Tibial nerve (tissue), 4 donors: ENCODE data around the gene CDK15.

ENCODE experiments used
- EP300 ChIP-seq, 2 donors: sonication (generic); formaldehyde crosslinking; IDR thresholded peaks; one replicate each; pipeline ENCODE4 v1.6.1; 2017; ENCODE audit warnings: antibody characterized with exemption in 2 of 2, mild to moderate bottlenecking in 1 of 2
- POLR2A ChIP-seq, 2 donors: fragments of 450-650 bp; IDR thresholded peaks; one replicate each; pipeline ENCODE4 v1.6.1; 2017; ENCODE audit warnings: antibody characterized with exemption in 2 of 2, mild to moderate bottlenecking in 2 of 2, moderate library complexity in 2 of 2
- TF ChIP-seq, protein P1 (sequence below), 5 experiments: fragments of 200-600 bp in 3 of 5; fragments of 450-650 bp in 2 of 5; sonication (generic) in 3 of 5; IDR thresholded peaks; one replicate each; pipeline ENCODE4 v1.5.1; 2016 to 2019; ENCODE audit warnings: antibody characterized with exemption in 5 of 5, mild to moderate bottlenecking in 3 of 5, moderate library complexity in 2 of 5

DNA sequence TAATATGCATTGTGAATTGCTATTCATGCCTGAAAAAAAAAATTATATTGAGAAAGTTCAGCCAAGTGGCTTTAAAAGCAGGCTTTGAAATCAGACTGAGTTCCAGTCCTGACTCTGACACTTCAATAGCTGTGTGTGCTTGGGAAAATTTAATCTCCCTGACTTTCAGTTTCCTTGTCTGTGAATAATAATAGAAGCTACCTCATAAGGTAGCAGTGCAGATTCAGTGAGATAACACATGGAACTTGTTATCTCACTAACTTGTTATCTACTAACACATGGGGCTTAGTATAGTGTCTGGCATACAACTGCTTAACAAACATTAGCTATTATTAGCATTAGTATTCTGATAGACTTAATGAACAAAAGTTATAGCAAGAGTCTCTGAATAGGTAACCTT lies 40.5 kb upstream of the CDK15 start:
- TF ChIP-seq, protein P1, sequence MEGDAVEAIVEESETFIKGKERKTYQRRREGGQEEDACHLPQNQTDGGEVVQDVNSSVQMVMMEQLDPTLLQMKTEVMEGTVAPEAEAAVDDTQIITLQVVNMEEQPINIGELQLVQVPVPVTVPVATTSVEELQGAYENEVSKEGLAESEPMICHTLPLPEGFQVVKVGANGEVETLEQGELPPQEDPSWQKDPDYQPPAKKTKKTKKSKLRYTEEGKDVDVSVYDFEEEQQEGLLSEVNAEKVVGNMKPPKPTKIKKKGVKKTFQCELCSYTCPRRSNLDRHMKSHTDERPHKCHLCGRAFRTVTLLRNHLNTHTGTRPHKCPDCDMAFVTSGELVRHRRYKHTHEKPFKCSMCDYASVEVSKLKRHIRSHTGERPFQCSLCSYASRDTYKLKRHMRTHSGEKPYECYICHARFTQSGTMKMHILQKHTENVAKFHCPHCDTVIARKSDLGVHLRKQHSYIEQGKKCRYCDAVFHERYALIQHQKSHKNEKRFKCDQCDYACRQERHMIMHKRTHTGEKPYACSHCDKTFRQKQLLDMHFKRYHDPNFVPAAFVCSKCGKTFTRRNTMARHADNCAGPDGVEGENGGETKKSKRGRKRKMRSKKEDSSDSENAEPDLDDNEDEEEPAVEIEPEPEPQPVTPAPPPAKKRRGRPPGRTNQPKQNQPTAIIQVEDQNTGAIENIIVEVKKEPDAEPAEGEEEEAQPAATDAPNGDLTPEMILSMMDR (IDR thresholded peaks at IDR 0.05): no peak
- no peak for TF ChIP-seq POLR2A (IDR thresholded peaks at IDR 0.05)
- TF ChIP-seq EP300 (IDR thresholded peaks at IDR 0.05): no peak
